H1 (cell line): Measurements from ENCODE around the gene APC2. TPM values are rescaled to one million over a fixed set of nuclear protein-coding genes. Genes with fewer than 3 reads are reported as not detected.

ENCODE experiments used
- CTCF ChIA-PET: fragments of 300-600 bp; sonication (Branson Sonifier 250); formaldehyde crosslinking; loops from one replicate; lab custom pipeline; 2021; ENCODE audit not compliant: partially characterized antibody; lab: Charles Lee
- POLR2A ChIA-PET: fragments of 300-600 bp; sonication (Branson Sonifier 250); formaldehyde crosslinking; loops from one replicate; lab custom pipeline; 2021; ENCODE audit warnings: inconsistent platforms; ENCODE audit not compliant: partially characterized antibody; lab: Charles Lee
- DNase-seq, 2 experiments: peaks; one replicate each; pipeline versions ENCODE4 v3.0.0 to v3.0.0-alpha.2; 2010 to 2022; ENCODE audit warnings: low spot score in 2 of 2, low read depth in 1 of 2, mixed read lengths in 1 of 2
- FAIRE-seq: peaks from 2 replicates; lab custom pipeline; 2011; peaks lifted over from hg19 to GRCh38; lab: Jason Lieb, UNC
- H2AFZ ChIP-seq: 2 replicates; pipeline ENCODE4 v1.8.1; 2012; ENCODE audit warnings: low read length, inconsistent platforms
- H2AK5ac ChIP-seq: 2 replicates; pipeline ENCODE4 v1.6.1; 2013; ENCODE audit warnings: low read depth, low read length
- H2BK120ac ChIP-seq: replicated peaks from 2 replicates; pipeline ENCODE3; 2013; ENCODE audit warnings: low read depth, low read length, inconsistent platforms
- H2BK12ac ChIP-seq: 2 replicates; pipeline ENCODE4 v1.6.1; 2013; ENCODE audit warnings: low read depth, low read length
- H2BK15ac ChIP-seq: 2 replicates; pipeline ENCODE4 v1.6.1; 2013; ENCODE audit warnings: low read length
- H2BK20ac ChIP-seq: 2 replicates; pipeline ENCODE4 v1.6.1; 2013; ENCODE audit warnings: low read length
- H2BK5ac ChIP-seq: 2 replicates; pipeline ENCODE4 v1.6.1; 2013; ENCODE audit warnings: low read depth, low read length
- H3K14ac ChIP-seq: 2 replicates; pipeline ENCODE4 v1.6.1; 2013; ENCODE audit warnings: inconsistent platforms; ENCODE audit not compliant: insufficient read length
- H3K18ac ChIP-seq: 2 replicates; pipeline ENCODE4 v1.6.1; 2013; ENCODE audit warnings: low read length; ENCODE audit errors: extremely low read depth
- H3K23ac ChIP-seq: 2 replicates; pipeline ENCODE4 v1.6.1; 2013; ENCODE audit warnings: inconsistent platforms; ENCODE audit not compliant: insufficient read length
- H3K23me2 ChIP-seq: 2 replicates; pipeline ENCODE4 v1.6.1; 2013; ENCODE audit warnings: low read depth, low read length
- H3K27ac ChIP-seq: 2 replicates; pipeline ENCODE4 v1.6.1; 2011; ENCODE audit warnings: low read depth, low read length, inconsistent platforms
- H3K27me3 ChIP-seq, 4 experiments: replicated peaks in 1 of 4; 1 replicate in 1 of 4; 2 replicates in 3 of 4; pipeline versions ENCODE4 v1.6.1 to v1.8.1; 2011 to 2013; ENCODE audit warnings: low read length in 3 of 4, mild to moderate bottlenecking in 3 of 4, inconsistent platforms in 2 of 4, mixed read lengths in 2 of 4, moderate library complexity in 1 of 4; ENCODE audit not compliant: control insufficient read depth in 3 of 4, insufficient read depth in 3 of 4; ENCODE audit errors: extremely low read depth in 1 of 4
- H3K36me3 ChIP-seq, 4 experiments: 2 replicates each; pipeline versions ENCODE4 v1.6.1 to v1.8.1; 2011 to 2013; ENCODE audit warnings: mild to moderate bottlenecking in 4 of 4, low read length in 3 of 4, moderate library complexity in 2 of 4, control low read depth in 1 of 4, inconsistent platforms in 1 of 4; ENCODE audit not compliant: insufficient read depth in 4 of 4, control insufficient read depth in 2 of 4
- H3K4ac ChIP-seq: replicated peaks from 2 replicates; pipeline ENCODE3; 2013; ENCODE audit warnings: low read length, low read depth, mixed read lengths, inconsistent platforms; ENCODE audit not compliant: insufficient read length
- H3K4me1 ChIP-seq, 4 experiments: replicated peaks in 1 of 4; 1 replicate in 1 of 4; 2 replicates in 3 of 4; pipeline versions ENCODE4 v1.6.1 to v1.8.1; 2011 to 2013; ENCODE audit warnings: low read length in 3 of 4, inconsistent platforms in 2 of 4, mixed read lengths in 1 of 4; ENCODE audit not compliant: insufficient read depth in 4 of 4, control insufficient read depth in 3 of 4
- H3K4me2 ChIP-seq, 2 experiments: 2 replicates each; pipeline versions ENCODE4 v1.6.1 to v1.8.1; 2011 to 2013; ENCODE audit warnings: low read depth in 2 of 2, low read length in 2 of 2, control low read depth in 1 of 2, inconsistent platforms in 1 of 2, mild to moderate bottlenecking in 1 of 2; ENCODE audit not compliant: insufficient read depth in 1 of 2
- H3K4me3 ChIP-seq, 4 experiments: fragments of 200-600, 300-600 bp in 1 of 4; sonication (generic), shearing (Covaris generic), sonication (Bioruptor Twin) in 1 of 4; 2 replicates each; pipeline versions ENCODE4 v1.5.1 to v1.8.1; 2011 to 2016; ENCODE audit warnings: low read length in 4 of 4, low read depth in 3 of 4, control low read depth in 2 of 4, inconsistent platforms in 2 of 4, mild to moderate bottlenecking in 2 of 4, mixed read lengths in 1 of 4, moderate library complexity in 1 of 4; ENCODE audit not compliant: insufficient read depth in 2 of 4; ENCODE audit errors: extremely low read depth in 1 of 4
- H3K56ac ChIP-seq: replicated peaks from 2 replicates; pipeline ENCODE3; 2013; ENCODE audit warnings: low read depth, mild to moderate bottlenecking, mixed read lengths, low read length, inconsistent platforms; ENCODE audit not compliant: insufficient read length
- H3K79me1 ChIP-seq: 2 replicates; pipeline ENCODE4 v1.6.1; 2013; ENCODE audit warnings: low read depth, low read length, control low read depth
- H3K79me2 ChIP-seq, 2 experiments: 2 replicates each; pipeline versions ENCODE4 v1.6.1 to v1.8.1; 2012 to 2013; ENCODE audit warnings: low read length in 2 of 2, mild to moderate bottlenecking in 2 of 2, inconsistent platforms in 1 of 2; ENCODE audit not compliant: insufficient read depth in 2 of 2, control insufficient read depth in 1 of 2
- H3K9ac ChIP-seq, 4 experiments: replicated peaks in 1 of 4; 1 replicate in 1 of 4; 2 replicates in 3 of 4; pipeline versions ENCODE4 v1.6.1 to v1.8.1; 2011 to 2013; ENCODE audit warnings: low read depth in 3 of 4, low read length in 3 of 4, control low read depth in 2 of 4, mild to moderate bottlenecking in 2 of 4, moderate library complexity in 2 of 4, inconsistent platforms in 1 of 4; ENCODE audit errors: extremely low read depth in 1 of 4
- H3K9me3 ChIP-seq, 2 experiments: 2 replicates each; pipeline versions ENCODE4 v1.6.1 to v1.8.1; 2012 to 2013; ENCODE audit warnings: mild to moderate bottlenecking in 2 of 2, moderate library complexity in 2 of 2, control low read depth in 1 of 2, inconsistent platforms in 1 of 2, low read depth in 1 of 2, low read length in 1 of 2, mixed read lengths in 1 of 2; ENCODE audit not compliant: insufficient read depth in 2 of 2
- H4K20me1 ChIP-seq, 2 experiments: replicated peaks in 1 of 2; 2 replicates each; pipeline versions ENCODE3 to v1.8.1; 2011 to 2013; ENCODE audit warnings: inconsistent platforms in 2 of 2, low read length in 2 of 2, mild to moderate bottlenecking in 1 of 2; ENCODE audit not compliant: insufficient read depth in 2 of 2, control insufficient read depth in 1 of 2
- H4K5ac ChIP-seq: 2 replicates; pipeline ENCODE4 v1.6.1; 2013; ENCODE audit warnings: low read length, low read depth, mixed read lengths, inconsistent platforms; ENCODE audit not compliant: insufficient read length
- H4K8ac ChIP-seq: 2 replicates; pipeline ENCODE4 v1.8.0; 2013; ENCODE audit warnings: mild to moderate bottlenecking, moderate library complexity, low read length, inconsistent platforms; ENCODE audit not compliant: insufficient read depth; ENCODE audit errors: extremely low read depth
- H4K91ac ChIP-seq: replicated peaks from 2 replicates; pipeline ENCODE3; 2013; ENCODE audit warnings: low read length, mixed read lengths, inconsistent platforms; ENCODE audit not compliant: insufficient read length
- BACH1 ChIP-seq: IDR thresholded peaks from 2 replicates; pipeline ENCODE4 v1.6.1; 2012; ENCODE audit warnings: low read length, improper control_type of control experiment
- CEBPB ChIP-seq: IDR thresholded peaks from 2 replicates; pipeline ENCODE4 v1.6.1; 2012; ENCODE audit warnings: low read depth, low read length
- E2F6 ChIP-seq: IDR thresholded peaks from 2 replicates; pipeline ENCODE4 v1.6.1; 2012; ENCODE audit warnings: inconsistent platforms
- FOSL1 ChIP-seq: IDR thresholded peaks from 2 replicates; pipeline ENCODE4 v1.6.1; 2011; ENCODE audit warnings: mild to moderate bottlenecking, low read depth, low read length, moderate library complexity; ENCODE audit not compliant: insufficient read depth
- GTF2F1 ChIP-seq: IDR thresholded peaks from 2 replicates; pipeline ENCODE4 v1.6.1; 2012; ENCODE audit warnings: low read depth, low read length, improper control_type of control experiment, borderline replicate concordance
- JUND ChIP-seq: IDR thresholded peaks from 2 replicates; pipeline ENCODE4 v1.6.1; 2011; ENCODE audit warnings: mild to moderate bottlenecking, improper control_type of control experiment, low read length
- POLR2A ChIP-seq, 2 experiments: IDR thresholded peaks; 1 replicate in 1 of 2; 2 replicates in 1 of 2; pipeline ENCODE4 v1.6.1; 2011; ENCODE audit warnings: low read depth in 2 of 2, low read length in 2 of 2, mild to moderate bottlenecking in 2 of 2; ENCODE audit errors: control extremely low read depth in 1 of 2
- SAP30 ChIP-seq: fragments of 300-600 bp; sonication (generic); IDR thresholded peaks from 2 replicates; pipeline ENCODE4 v1.7.1; 2012; ENCODE audit warnings: low read length, moderate library complexity, mild to moderate bottlenecking, inconsistent platforms; ENCODE audit not compliant: insufficient read depth, insufficient replicate concordance
- SIN3A ChIP-seq, 2 experiments: IDR thresholded peaks in 1 of 2; conservative IDR thresholded peaks in 1 of 2; 2 replicates each; pipeline ENCODE4 v1.6.1; 2011 to 2012; ENCODE audit warnings: low read length in 2 of 2, improper control_type of control experiment in 1 of 2, low read depth in 1 of 2, mild to moderate bottlenecking in 1 of 2
- USF2 ChIP-seq: IDR thresholded peaks from 2 replicates; pipeline ENCODE4 v1.6.1; 2011; ENCODE audit warnings: low read length, improper control_type of control experiment
- WGBS, 2 experiments: shearing (Covaris generic) in 1 of 2; methylation state at CpG; one replicate each; pipeline versions ENCODE4 v1.1.6 to v1.1.7; 2013 to 2015; ENCODE audit warnings: low lambda C conversion rate in 2 of 2, mixed read lengths in 2 of 2, inconsistent platforms in 1 of 2, low coverage in 1 of 2, missing lambda C conversion rate in 1 of 2; ENCODE audit not compliant: insufficient replicate concordance in 2 of 2, insufficient coverage in 1 of 2, insufficient read length in 1 of 2; ENCODE audit errors: extremely low coverage in 1 of 2, missing lambda C conversion rate in 1 of 2; 5-methylcytosine and 5-hydroxymethylcytosine counted together
- polyA plus RNA-seq, 7 experiments: library from polyadenylated mRNA; depleted of rRNA in 3 of 7; stranded (reverse) in 5 of 7; unstranded in 2 of 7; fragments of >200 nt in 5 of 7; fragments of 200-250 nt in 2 of 7; gene quantifications; 1 replicate in 5 of 7; 2 replicates in 1 of 7; 4 replicates in 1 of 7; pipeline versions ENCODE4 v1.2.1 to v1.2.3, GENCODE V29; 2011 to 2013; ENCODE audit warnings: missing spikeins in 2 of 7, mixed read lengths in 2 of 7
- total RNA-seq: library from RNA; stranded (reverse); fragmentation: NEBNext Ultra II Directional; extraction: Animal tissue kit (Norgen Biotek cat#: 25700); gene quantifications from 2 replicates; pipeline ENCODE4 v1.2.1, GENCODE V29; 2021

APC2 gene
- total and polyA plus RNA-seq, 2 of the 8 experiments (the other 6 are each of a cell fraction or from before 2014, with no cell fraction given), result 1.3 to 4.1 TPM

GRCh38 chr19:1471010-1471514, 21.1 kb downstream of the APC2 start:
- FAIRE-seq, result no peak
- DNase-seq, result peak in 1 of 2 experiments; percentile 82
- POLR2A ChIA-PET, result interaction anchor here (0.6 to 2.5 kb wide), 14 partner anchors 13 to 375 kb away, joined by 3 to 11 read pairs (median 4); partner anchors contain the start of genes ADAMTSL5 and CIRBP
- no peak for TF ChIP-seq POLR2A (IDR thresholded peaks at IDR 0.05; ENCODE audit: control extremely low read depth in 1 of 2, low read depth in 2 of 2, low read length in 2 of 2)
- no peak for TF ChIP-seq E2F6
- TF ChIP-seq USF2, result no peak
- TF ChIP-seq SAP30, result no peak
- no peak for TF ChIP-seq GTF2F1
- no peak for TF ChIP-seq CEBPB
- TF ChIP-seq SIN3A (conservative IDR thresholded peaks at IDR 0.05 in 1 of 2, IDR thresholded peaks at IDR 0.05 in 1 of 2; ENCODE audit: low read depth in 1 of 2, low read length in 2 of 2), result peak in 1 of 2 experiments; percentile 58; a peak in 1 of 4 replicates
- TF ChIP-seq BACH1, result no peak; the same call in 1 of the 2 replicates
- TF ChIP-seq JUND, result 0 out of 2 replicates have a peak, but pooled peaks have one; percentile 33
- TF ChIP-seq FOSL1, result no peak

More at GRCh38 chr19:1471010-1471514, 21.1 kb downstream of the APC2 start:
- Histone ChIP-seq H2AFZ (no peak overlapping the region), H3K79me2 (no peaks in the 10 kb centered on the region), H4K91ac (no peak overlapping the region), H3K9me3 (peaks cover 0 to 3% of the 10 kb centered on the region in 2 experiments; a peak in 1 of 4 replicates), H4K8ac (no peak overlapping the region; the same call in 1 of the 2 replicates), H2BK20ac (no peak overlapping the region), H2BK120ac (no peak overlapping the region), H3K14ac (no peak overlapping the region), H2BK12ac (no peak overlapping the region), H4K5ac (no peak overlapping the region), H3K4me3 (peak overlapping the region; percentile 29 to 56 (median 36)), H2AK5ac (no peak overlapping the region), H3K79me1 (no peaks in the 10 kb centered on the region), H3K18ac (no peak overlapping the region; the same call in 1 of the 2 replicates), H3K36me3 (peaks cover 0 to 38% (median 0%) of the 10 kb centered on the region in 4 experiments; a peak in 2 of 8 replicates), H3K27ac (no peak overlapping the region), H3K27me3 (peaks cover 53 to 73% (median 70%) of the 10 kb centered on the region in 4 experiments), H3K4ac (no peak overlapping the region), H2BK15ac (no peak overlapping the region), H3K9ac (no peak overlapping the region), H2BK5ac (no peak overlapping the region), H4K20me1 (peaks cover 24 to 55% of the 10 kb centered on the region in 2 experiments), H3K23ac (no peak overlapping the region), H3K4me2 (peak overlapping the region; percentile 86 to 91), H3K56ac (no peak overlapping the region), H3K4me1 (peaks cover 0 to 41% (median 21%) of the 10 kb centered on the region in 4 experiments; a peak in 5 of 7 replicates), H3K23me2 (peaks cover 10% of the 10 kb centered on the region; the same call in 1 of the 2 replicates)
- CTCF ChIA-PET, result interaction anchor here (0.7 to 1.9 kb wide), 9 partner anchors 8 to 187 kb away, joined by 3 to 10 read pairs (median 4); no protein-coding TSS in a partner anchor
- 19% methylated on average over 28 of the region's 28 CpGs; no CpG with 5 or more reads in 1 of the 2 experiments for WGBS, 2 experiments
